Measurements from ENCODE around the gene SORL1.

Gene SORL1

GRCh38 chr11:121536126-121536525 is 84.0 kb downstream of the SORL1 start:
- DNase-seq (ENCODE audit: low read depth), result no peak

DNA sequence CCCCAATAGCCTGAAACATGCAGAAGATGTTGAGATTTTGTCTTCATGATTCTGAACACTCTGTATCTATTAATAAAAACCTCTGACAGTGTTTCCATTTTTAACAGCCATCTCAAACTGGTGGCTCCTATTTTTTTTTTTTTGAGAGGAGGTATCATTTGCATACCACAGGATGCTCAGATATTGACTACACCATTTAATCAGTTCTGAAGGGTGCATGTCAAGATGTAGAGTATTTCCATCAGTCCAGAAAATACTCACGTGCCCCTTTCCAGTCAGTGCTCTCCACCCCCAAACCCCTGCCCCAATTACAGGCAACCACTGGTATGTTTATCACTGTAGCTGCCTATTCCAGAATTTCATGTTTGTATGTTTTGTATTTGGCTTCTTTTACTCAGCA is 85.9 kb downstream of the SORL1 start:
- no peak for DNase-seq (ENCODE audit: low read depth)

DNA sequence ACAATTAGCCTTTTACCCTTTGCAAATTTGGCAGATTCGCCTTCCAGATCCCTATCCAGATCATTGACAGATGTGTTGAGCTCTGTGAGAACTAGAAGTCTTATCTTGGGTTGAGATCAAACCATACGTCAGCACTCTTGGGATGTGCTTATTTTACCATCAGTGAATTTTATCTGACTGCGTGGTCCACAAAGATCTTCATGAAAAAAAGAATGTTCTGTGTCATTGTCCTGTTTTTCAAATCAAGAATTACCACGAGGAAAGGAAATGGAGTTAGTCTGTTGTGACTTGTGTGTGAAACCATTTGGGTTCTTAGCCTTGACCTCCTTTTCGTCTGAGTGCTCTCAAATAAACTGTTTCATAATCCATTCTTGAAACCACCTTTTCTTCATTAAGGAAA is 86.9 kb downstream of the SORL1 start:
- no peak for DNase-seq (ENCODE audit: low read depth)

DNA sequence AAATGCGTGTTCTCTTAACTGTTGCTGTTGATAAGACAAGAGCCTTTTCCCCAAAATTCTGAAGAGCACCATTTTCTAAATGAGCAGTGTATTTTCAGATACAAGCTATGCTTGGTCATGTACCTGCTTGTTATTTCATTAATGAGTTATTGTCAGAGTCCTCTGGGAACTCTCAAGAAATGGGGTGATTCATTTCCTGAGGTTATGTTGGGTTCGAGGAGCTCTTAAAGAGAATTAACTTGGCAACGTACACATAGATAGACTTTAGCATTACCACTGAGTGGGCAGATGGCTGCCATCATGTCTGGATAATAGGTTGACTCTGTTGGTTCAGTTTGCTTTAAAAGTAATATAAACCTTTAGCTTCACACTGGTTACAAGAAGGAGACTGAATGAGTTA is 88.5 kb downstream of the SORL1 start:
- DNase-seq (ENCODE audit: low read depth), result no peak

DNA sequence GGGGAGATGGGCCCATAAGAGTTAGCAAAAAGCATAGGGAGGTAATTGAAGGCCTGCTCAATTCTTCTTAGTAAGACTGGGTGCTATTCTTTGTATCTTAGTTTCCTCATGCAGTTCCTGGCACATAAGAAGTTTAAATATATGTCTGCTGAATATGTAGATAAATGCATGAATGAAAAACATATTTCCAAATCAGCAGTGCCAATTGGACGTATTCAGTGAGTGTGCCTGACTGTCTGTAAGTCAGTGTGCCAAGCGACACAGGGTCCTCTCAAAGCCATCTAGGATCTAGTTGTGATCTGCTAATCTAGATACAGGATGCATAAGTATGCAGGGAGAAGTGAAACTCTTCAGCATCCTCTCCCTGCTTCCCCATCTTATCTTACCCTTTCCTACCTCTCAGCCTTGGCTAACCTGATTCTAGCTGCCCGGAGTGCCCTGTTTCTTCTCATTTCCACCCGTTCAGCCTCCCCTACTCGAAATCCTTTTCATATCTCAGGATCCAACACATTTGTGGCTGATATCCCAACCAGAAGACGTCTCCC is 91.8 kb downstream of the SORL1 start:
- no peak for DNase-seq (ENCODE audit: low read depth)

DNA sequence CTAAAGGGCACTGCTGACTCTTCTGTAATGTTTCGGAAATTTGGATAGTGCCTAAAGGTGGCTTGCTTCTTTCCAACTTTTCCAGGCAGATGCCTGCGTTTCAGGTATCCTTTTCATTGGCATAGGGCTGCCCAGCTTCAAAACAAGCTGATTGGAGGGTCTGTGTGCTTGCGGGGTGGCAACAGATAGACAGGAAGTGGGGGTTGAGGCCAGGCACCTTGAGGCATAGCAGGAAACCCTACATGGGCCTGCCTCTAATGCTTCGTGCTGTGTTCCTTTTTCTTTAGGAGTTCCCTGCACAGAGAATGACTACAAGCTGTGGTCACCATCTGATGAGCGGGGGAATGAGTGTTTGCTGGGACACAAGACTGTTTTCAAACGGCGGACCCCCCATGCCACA is 92.8 kb downstream of the SORL1 start:
- DNase-seq (ENCODE audit: low read depth), result no peak

- DNase-seq (ENCODE audit: low read depth), result no peak
Observed at GRCh38 chr11:121547574-121547973, 95.5 kb downstream of the SORL1 start.

- no peak for DNase-seq (ENCODE audit: low read depth)
Observed at GRCh38 chr11:121550247-121551030, 98.3 kb downstream of the SORL1 start.

- no peak for DNase-seq (ENCODE audit: low read depth)
Observed at GRCh38 chr11:121551463-121551862, 99.3 kb downstream of the SORL1 start.

GRCh38 chr11:121552154-121552553 is 100.0 kb downstream of the SORL1 start:
- no peak for DNase-seq (ENCODE audit: low read depth)

DNA sequence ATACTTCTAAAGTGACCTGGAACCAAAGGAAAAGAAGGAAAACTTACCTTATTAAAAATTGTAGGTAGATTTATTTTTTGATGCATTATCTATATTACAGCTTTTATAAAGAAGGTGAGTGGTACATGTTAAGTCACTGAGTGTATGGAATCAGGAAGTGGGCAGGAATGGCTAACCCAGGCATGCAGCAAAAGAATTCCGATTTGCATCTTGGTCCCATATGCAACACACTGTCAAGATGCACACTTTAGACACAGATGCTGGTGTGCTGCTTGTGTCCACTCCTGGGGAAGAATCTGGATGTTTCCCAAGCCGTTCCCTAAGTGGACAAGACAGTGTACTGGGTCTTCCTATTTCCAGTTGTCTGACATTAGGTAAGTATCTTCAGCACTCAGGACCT is 100.5 kb downstream of the SORL1 start:
- no peak for DNase-seq (ENCODE audit: low read depth)

DNA sequence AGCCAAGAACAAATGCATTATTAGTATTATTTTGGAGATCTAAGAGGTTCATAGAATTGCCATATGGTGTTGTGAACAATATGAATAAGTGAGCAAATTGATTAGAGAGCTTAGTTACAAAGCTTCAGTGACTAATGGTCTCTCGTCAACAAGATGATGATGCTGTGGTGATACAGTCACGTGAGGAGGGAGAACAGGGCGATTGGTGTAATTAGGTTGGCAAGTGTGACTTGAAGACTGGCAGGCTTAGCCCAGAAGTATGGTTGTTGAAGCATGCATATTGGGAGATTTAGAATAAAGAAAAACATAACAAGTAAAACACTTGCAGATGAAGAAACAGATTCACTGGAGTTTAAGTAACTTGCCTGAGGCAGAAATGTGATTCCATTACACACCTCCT is 101.3 kb downstream of the SORL1 start:
- no peak for DNase-seq (ENCODE audit: low read depth)

GRCh38 chr11:121553806-121554205 is 101.7 kb downstream of the SORL1 start:
- DNase-seq (ENCODE audit: low read depth), result no peak

GRCh38 chr11:121554552-121554951 is 102.4 kb downstream of the SORL1 start:
- DNase-seq (ENCODE audit: low read depth), result no peak

DNA sequence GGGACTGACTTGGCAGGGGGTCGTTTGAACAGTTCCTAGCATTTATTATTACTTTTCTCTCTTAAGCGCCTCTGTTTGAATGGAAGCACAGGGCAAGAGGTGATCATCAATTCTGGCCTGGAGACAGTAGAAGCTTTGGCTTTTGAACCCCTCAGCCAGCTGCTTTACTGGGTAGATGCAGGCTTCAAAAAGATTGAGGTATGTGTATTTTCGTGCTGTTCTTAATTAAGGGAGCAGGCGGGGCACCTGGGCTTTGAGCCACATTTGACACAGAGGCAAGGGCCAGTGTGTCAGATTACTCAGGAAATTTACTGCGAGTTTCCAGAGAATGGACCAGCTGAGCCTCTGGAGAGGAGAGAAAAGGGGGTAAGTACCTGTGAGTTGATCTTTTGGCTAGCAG is 103.0 kb downstream of the SORL1 start:
- DNase-seq (ENCODE audit: low read depth), result no peak

DNA sequence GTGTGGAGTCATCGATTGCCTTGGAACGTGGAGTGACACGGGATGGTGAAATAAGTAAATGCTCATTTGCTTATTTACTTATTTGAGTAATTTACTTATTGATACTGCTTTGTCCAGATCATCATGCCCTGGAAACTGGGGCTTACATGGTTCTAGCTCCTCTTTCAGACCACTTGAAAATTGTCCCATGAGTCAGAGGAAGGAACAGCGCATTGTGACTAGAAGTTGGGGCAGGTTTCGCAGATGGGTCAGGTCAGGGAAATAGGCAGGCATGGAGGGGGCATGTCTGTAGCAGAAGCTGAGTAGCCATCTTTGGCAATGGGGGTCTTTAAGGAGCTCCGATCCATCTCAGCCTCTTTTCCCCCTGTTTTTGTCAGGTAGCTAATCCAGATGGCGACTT is 104.8 kb downstream of the SORL1 start:
- no peak for DNase-seq (ENCODE audit: low read depth)

DNA sequence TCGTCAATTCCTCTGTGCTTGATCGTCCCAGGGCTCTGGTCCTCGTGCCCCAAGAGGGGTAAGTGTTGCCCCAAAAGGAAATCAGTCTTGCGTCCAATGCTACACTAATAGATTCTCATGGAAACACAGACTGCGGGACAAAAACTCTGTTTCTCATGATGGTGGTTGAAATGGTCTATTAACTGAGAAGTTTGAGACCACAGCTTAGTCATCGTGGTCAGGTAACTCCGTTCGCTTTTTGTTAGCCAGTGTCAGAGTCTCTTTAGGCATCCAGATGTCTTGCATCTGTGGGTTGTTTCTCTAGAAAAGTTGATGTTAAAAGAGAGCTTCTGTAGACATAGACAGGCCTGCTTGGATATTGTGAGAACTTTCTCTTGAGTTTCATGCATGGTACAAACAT is 105.2 kb downstream of the SORL1 start:
- no peak for DNase-seq (ENCODE audit: low read depth)

GRCh38 chr11:121559606-121560200 is 107.6 kb downstream of the SORL1 start:
- no peak for DNase-seq (ENCODE audit: low read depth)

GRCh38 chr11:121560236-121560635 is 108.1 kb downstream of the SORL1 start:
- no peak for DNase-seq (ENCODE audit: low read depth)

- DNase-seq (ENCODE audit: low read depth), result no peak
Observed at GRCh38 chr11:121561240-121561639, 109.1 kb downstream of the SORL1 start.

DNA sequence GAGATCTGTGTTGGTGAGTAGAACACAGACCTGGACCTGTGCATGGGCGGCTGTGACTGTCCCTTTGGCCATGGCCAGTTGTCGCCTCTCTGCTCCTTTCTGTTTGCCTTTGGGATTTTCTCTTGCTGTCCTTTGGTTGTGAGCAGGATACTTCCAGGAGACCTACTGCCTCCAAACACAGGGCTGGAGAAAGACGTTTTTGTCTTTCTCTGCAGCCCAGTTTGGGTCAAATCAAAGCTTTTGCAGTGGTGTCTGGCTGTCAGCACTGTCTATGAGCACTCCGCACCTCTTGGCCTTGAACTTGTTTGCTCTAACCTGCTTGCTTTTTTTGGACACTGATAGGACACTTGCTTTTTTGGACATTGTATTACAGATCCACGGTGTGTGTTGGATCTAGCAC is 109.6 kb downstream of the SORL1 start:
- DNase-seq (ENCODE audit: low read depth), result no peak

- DNase-seq (ENCODE audit: low read depth), result no peak
Observed at GRCh38 chr11:121563003-121563402, 110.9 kb downstream of the SORL1 start.

DNA sequence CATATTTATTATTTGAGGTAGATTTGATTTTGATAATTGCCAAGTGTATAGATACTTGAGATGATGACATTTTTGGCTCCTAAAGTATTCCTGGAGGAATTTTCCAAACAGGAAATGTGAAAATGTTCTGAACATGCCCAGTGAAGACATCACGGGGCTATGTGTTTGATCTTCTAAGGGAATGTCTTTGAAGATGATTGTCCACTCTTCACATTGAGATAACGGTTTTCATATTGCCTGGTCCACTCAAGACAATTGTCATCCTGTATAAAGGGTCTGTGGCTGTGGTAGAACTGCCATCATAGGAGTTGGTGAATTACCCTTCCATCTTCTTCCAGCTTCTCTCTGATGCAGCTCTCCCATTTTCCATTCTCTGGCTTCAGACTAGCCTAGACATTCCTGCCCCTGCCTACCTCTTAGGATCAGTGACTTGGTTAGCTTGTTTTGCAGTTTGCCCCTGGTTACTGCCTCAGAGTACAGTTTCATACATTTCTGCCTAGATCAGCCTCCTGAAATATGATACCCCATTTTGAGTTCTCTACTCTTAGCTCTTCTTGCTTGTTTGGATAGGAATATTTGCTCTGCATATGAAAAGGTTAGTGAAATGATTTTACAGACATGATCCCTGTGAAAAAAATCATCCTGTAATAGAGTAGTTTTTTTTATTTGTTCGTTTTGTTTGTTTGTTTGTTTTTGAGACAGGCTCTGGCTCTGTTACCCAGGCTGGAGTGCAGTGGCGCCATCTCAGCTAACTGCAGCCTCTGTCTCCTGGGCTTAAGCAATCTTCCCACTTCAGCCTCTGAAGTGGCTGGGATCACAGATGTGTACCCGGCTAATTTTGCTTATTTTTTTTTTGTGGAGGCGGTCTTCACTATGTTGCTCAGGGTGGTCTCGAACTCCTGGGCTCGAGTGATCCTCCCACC is 112.0 kb downstream of the SORL1 start:
- no peak for DNase-seq (ENCODE audit: low read depth)

Data from stromal cell of bone marrow (primary cell).